Lower leg skin (tissue), 3 donors: Measurements from ENCODE around the gene SPATA31C2.

Experiments used
- POLR2A ChIP-seq, 2 donors: fragments of 450-650 bp; IDR thresholded peaks; one replicate each; pipeline ENCODE4 v1.6.1; 2016 to 2017; ENCODE audit warnings: antibody characterized with exemption in 2 of 2, mild to moderate bottlenecking in 1 of 2, moderate library complexity in 1 of 2
- TF ChIP-seq, protein P1 (sequence below), 3 donors: fragments of 450-650 bp; IDR thresholded peaks; one replicate each; pipeline ENCODE4 v1.5.1; 2016; ENCODE audit warnings: antibody characterized with exemption in 3 of 3, mild to moderate bottlenecking in 3 of 3, moderate library complexity in 2 of 3

DNA sequence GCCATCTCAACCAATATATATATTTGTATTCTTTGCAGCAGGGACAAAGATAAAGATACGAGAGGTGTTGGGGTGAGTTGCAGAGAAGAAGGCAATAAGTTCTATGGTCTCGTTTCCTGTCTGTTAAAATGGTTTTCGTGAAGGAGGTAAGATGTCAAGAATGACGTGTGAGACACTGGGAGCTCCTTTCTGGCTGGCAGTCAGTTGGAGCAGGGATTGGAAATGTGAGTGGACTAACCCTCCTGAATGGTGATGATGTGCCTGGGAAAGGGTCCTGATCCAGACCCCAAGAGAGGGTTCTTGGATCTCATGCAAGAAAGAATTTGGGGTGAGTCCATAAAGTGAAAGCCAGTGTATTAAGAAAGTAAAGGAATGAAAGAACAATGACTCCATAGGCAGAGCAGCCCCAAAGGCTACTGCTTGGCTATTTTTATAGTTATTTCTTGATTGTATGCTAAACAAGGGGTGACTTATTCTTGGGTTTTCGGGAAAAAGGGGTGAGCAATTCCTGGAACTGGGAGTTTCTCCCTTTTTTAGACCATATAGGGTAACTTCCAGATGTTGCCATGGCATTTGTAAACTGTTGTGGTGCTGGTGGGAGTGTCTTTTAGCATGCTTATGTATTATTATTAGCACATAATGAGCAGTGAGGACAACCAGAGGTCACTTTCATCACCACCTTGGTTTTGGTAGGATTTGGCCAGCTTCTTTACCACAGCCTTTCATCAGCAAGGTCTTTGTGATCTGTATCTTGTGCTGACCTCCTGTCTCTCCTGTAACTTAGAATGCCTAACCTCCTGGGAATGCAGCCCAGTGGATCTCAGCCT, 53.7 kb downstream of the SPATA31C2 start:
- TF ChIP-seq, protein P1, sequence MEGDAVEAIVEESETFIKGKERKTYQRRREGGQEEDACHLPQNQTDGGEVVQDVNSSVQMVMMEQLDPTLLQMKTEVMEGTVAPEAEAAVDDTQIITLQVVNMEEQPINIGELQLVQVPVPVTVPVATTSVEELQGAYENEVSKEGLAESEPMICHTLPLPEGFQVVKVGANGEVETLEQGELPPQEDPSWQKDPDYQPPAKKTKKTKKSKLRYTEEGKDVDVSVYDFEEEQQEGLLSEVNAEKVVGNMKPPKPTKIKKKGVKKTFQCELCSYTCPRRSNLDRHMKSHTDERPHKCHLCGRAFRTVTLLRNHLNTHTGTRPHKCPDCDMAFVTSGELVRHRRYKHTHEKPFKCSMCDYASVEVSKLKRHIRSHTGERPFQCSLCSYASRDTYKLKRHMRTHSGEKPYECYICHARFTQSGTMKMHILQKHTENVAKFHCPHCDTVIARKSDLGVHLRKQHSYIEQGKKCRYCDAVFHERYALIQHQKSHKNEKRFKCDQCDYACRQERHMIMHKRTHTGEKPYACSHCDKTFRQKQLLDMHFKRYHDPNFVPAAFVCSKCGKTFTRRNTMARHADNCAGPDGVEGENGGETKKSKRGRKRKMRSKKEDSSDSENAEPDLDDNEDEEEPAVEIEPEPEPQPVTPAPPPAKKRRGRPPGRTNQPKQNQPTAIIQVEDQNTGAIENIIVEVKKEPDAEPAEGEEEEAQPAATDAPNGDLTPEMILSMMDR (IDR thresholded peaks at IDR 0.05): no peak
- TF ChIP-seq POLR2A (IDR thresholded peaks at IDR 0.05): no peak
